ENCODE results near the gene MED13L.

- TF ChIP-seq, protein P1, sequence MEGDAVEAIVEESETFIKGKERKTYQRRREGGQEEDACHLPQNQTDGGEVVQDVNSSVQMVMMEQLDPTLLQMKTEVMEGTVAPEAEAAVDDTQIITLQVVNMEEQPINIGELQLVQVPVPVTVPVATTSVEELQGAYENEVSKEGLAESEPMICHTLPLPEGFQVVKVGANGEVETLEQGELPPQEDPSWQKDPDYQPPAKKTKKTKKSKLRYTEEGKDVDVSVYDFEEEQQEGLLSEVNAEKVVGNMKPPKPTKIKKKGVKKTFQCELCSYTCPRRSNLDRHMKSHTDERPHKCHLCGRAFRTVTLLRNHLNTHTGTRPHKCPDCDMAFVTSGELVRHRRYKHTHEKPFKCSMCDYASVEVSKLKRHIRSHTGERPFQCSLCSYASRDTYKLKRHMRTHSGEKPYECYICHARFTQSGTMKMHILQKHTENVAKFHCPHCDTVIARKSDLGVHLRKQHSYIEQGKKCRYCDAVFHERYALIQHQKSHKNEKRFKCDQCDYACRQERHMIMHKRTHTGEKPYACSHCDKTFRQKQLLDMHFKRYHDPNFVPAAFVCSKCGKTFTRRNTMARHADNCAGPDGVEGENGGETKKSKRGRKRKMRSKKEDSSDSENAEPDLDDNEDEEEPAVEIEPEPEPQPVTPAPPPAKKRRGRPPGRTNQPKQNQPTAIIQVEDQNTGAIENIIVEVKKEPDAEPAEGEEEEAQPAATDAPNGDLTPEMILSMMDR (IDR thresholded peaks at IDR 0.05; ENCODE audit: low read depth, low read length, missing input control), result no peak
- TF ChIP-seq YY1 (IDR thresholded peaks at IDR 0.05) (no peak), FOXA1 (IDR thresholded peaks at IDR 0.05) (no peak), ZBTB33 (IDR thresholded peaks at IDR 0.05) (no peak), RXRA (IDR thresholded peaks at IDR 0.05) (no peak), GABPA (IDR thresholded peaks at IDR 0.05 in 1 of 2, conservative IDR thresholded peaks at IDR 0.05 in 1 of 2) (no peak), JUND (IDR thresholded peaks at IDR 0.05) (no peak), RAD21 (IDR thresholded peaks at IDR 0.05) (no peak), SP1 (IDR thresholded peaks at IDR 0.05) (no peak), HNF4A (conservative IDR thresholded peaks at IDR 0.05) (no peak), HNF4G (IDR thresholded peaks at IDR 0.05) (no peak)
- TF ChIP-seq, protein P2, sequence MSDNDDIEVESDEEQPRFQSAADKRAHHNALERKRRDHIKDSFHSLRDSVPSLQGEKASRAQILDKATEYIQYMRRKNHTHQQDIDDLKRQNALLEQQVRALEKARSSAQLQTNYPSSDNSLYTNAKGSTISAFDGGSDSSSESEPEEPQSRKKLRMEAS (IDR thresholded peaks at IDR 0.05), result no peak
- TF ChIP-seq, protein P3, sequence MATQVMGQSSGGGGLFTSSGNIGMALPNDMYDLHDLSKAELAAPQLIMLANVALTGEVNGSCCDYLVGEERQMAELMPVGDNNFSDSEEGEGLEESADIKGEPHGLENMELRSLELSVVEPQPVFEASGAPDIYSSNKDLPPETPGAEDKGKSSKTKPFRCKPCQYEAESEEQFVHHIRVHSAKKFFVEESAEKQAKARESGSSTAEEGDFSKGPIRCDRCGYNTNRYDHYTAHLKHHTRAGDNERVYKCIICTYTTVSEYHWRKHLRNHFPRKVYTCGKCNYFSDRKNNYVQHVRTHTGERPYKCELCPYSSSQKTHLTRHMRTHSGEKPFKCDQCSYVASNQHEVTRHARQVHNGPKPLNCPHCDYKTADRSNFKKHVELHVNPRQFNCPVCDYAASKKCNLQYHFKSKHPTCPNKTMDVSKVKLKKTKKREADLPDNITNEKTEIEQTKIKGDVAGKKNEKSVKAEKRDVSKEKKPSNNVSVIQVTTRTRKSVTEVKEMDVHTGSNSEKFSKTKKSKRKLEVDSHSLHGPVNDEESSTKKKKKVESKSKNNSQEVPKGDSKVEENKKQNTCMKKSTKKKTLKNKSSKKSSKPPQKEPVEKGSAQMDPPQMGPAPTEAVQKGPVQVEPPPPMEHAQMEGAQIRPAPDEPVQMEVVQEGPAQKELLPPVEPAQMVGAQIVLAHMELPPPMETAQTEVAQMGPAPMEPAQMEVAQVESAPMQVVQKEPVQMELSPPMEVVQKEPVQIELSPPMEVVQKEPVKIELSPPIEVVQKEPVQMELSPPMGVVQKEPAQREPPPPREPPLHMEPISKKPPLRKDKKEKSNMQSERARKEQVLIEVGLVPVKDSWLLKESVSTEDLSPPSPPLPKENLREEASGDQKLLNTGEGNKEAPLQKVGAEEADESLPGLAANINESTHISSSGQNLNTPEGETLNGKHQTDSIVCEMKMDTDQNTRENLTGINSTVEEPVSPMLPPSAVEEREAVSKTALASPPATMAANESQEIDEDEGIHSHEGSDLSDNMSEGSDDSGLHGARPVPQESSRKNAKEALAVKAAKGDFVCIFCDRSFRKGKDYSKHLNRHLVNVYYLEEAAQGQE (IDR thresholded peaks at IDR 0.05), result no peak
Observed at GRCh38 chr12:116126610-116127009, 150.9 kb downstream of the MED13L start.
